Measurements from ENCODE around the gene ETFBKMT. TPM values are rescaled to one million over a fixed set of nuclear protein-coding genes. Genes with fewer than 3 reads are reported as not detected.

ETFBKMT gene, protein sequence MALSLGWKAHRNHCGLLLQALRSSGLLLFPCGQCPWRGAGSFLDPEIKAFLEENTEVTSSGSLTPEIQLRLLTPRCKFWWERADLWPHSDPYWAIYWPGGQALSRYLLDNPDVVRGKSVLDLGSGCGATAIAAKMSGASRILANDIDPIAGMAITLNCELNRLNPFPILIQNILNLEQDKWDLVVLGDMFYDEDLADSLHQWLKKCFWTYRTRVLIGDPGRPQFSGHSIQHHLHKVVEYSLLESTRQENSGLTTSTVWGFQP
- 5.5 and 6.2 TPM in 2 replicates for polyA plus RNA-seq

GRCh38 chr12:31659087-31659942 lies at the start of gene ETFBKMT:
TSS of gene ETFBKMT (plus strand) at chr12:31659688. CDS start at chr12:31661954, 2,266 bp downstream.

Other genes with a start within 250 kb of the ETFBKMT start
- gene DENND5B, start 68.6 kb upstream of the ETFBKMT start, polyA plus RNA-seq = 30.1 and 32.0 TPM in 2 replicates
- gene AMN1, start 69.3 kb downstream of the ETFBKMT start, polyA plus RNA-seq = 134 and 142 TPM in 2 replicates

All from Purkinje cell (primary cell).